T47D (cell line): ENCODE measurements around the gene FAM83G.
"Not testable (repeated sequence)": the region's sequence is repeated elsewhere in the genome, so short reads cannot be mapped to it uniquely, and the experiment has no call there.

Experiments
- DNase-seq, 2 experiments: peaks; one replicate each; pipeline versions ENCODE4 v3.0.0 to v3.0.0-alpha.2; 2011 to 2012; ENCODE audit warnings: low read depth in 1 of 2, low spot score in 1 of 2
- JUND ChIP-seq: IDR thresholded peaks from 2 replicates; pipeline ENCODE4 v1.6.1; 2012; ENCODE audit warnings: low read depth
- in situ Hi-C: cut with HindIII; loops from 2 replicates; pipeline ENCODE4 v1.10.0; 2016; ENCODE audit warnings: low sequenced_read_pairs, low pct_unique_long_range_greater_than_20kb

FAM83G gene

DNA sequence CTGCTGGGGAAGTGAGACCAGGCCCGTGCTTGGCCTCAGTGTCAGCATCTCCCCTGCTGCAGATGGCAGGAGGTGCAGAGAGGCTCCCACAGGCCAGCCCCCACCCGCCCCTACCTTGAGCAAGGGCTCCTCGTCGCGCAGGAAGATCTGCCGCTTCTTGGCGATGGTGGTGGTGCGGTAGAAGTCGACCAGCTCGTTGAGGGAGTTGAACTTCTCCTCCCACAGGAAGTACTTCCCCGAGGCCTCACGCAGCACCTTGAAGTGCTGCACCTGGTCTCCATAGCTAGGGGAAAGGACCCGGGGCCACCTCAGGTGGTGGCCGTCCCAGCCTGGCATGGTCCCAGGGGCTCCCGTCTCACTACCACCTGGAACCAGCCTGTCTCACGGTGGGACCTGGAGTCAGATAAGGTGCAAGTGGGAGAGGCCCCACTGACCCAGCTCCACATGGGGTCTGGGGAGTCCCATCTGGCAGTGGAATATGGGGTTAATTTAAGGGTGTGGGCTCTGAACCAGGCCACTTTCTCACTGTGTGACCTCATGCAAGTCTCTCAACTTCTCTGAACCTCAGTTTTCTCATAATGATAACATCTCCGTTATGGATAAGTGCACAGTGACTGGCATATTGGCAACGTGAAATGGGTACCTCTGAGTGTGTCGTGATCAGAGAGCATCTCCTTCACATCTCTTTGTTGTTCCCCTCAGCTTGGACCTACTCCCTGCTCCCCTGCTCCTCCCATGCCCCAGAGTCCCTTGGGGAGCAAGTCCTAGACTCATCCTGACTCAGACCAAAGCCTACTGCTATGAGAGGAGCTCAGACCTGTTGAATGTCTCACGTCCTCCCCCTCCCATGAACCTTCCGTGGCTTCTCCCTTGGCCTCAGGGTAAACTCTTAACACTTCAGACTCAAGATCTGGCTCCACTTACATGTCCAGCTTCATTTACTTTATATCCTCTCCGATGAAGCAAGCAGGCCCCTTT, 19.8 kb upstream of the FAM83G start:
- in situ Hi-C loops: no loop called here
- peak in 1 of 2 experiments; percentile 16 for DNase-seq
- no peak for TF ChIP-seq JUND

DNA sequence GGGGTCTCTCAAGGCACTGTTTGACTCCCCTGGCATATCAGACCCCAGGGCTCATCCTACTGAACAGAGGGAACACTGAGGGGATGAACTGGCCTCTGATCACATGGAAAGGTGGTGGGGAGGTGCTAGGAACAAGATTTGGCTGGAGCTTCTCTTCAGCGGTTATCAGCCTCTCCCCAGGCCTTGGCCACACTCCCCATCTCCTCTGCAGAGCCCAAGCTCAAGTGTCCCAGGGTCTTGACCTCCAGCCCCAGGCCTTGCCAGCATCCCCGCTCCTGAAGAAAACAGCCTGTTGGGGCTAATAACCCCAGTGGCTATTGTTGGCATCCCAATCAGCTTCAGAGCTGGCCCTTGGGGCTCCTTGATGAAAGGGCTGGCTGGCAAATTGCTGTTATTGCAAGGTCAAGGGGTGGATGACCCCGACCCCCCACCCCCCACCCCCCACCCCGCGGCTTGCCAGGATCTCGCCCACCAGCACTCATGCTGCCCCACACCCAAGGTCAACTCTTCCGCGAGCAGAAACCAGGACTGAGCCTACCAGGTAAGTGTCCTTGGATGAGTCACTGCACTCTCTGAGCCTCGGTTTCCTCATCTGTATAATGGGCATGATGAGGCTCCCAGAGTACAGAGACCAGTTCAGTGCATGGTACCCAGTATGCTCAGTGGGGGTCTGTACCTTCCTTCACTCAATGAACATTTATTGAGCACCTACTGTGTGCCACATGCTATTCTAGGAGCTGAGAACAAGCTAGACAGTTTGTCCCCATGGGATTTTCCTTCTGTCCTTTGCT, 18.8 kb upstream of the FAM83G start:
- in situ Hi-C loops: no loop called here
- TF ChIP-seq JUND: no peak
- DNase-seq: no peak

DNA sequence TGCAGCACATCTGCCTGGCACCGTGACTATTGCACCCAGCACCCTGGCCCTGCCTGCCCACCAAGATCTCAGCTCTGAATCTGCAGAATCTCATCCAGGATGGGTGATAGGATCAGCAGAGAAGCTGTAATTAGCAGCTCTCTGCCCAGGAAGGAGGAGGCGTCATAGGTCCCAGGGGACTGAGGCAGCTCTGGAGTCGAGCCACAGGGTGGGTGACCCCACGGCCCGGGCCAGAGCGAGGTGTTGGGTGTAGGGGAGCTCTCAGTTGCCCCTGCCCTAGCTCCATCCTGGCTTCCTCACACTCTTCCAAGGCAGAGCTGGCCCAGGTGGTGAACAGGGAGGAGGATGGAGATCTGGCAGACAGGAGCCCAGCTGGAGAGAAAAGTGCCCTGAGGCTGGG, 18.2 kb upstream of the FAM83G start:
- TF ChIP-seq JUND: no peak
- in situ Hi-C loops: no loop called here
- DNase-seq: no peak

DNA sequence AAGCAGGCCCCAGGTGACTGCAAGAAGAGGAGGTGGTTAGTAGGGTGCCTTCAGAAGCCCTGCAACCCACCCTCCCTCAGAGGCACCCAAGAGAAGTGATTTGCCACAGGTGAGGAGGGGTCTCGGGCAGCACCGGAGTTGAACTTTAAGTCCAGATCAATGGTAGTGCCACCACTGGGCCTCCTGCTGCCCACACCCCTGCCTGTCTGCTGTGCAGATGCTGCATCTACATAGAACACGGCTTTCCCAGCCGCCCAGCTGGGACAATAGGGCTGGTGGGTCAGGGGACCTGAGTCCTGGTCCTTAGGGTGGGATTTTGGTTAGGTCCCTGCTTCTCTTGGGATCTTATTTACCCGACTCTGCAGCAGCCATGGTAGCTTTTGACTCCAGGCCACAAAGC, 17.6 kb upstream of the FAM83G start:
- in situ Hi-C loops: no loop called here
- TF ChIP-seq JUND: no peak
- no peak for DNase-seq

DNA sequence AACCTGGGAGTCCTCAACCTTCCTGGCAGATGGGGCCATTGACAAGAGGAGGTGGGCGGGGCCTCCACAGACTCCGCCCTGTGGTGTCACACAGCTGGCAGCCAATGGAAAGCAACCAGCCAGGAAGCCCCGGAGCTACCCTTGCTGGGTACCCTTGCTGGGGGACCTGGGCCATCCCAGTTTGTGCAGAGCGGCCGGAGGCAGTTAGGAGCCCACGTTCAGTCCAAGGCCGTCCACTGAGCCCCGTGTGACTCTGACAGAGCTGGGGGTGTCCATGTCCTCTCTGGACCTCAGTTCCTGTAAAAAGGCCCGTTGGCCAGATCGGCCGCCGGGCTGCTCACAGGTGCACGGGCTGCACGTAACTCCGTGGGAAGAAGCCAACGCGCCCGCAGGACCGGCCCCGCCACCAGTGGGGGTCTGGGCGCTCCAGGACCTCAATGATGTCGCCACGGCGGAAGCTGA, 17.1 kb upstream of the FAM83G start:
- TF ChIP-seq JUND: no peak
- in situ Hi-C loops: no loop called here
- DNase-seq: peak in 1 of 2 experiments; percentile 57

DNA sequence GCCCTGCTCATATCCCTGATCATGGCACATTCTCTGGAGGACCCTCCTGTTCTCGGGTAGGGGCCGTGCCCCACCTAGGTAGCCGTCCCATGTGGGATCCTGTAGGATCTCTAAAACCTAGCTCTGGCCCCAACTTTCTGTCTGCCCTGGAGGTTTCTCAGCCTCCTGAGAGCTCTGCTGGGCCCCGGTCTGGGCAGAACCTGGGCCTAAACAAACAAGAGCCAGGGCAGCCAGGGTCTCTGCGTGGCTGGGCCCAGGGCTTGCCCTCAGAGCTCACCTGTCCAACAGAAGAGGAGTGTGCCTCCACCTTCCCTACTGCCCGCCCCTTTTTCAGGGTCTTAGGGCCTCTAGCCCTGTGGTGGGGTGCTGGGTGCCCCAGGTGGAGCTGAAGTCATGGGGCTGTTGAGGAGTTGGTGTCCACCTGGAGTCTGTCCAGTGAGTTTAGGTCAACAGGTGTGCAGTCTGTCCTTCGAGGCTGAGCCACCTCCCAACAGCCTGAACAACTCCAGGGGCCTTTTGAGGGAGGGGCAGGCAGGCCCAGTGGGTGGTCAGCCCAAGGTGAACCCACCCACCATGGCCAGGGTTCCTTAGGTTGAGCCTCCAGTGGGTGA, 16.6 kb upstream of the FAM83G start:
- DNase-seq, in situ Hi-C loops: not testable (repeated sequence)

DNA sequence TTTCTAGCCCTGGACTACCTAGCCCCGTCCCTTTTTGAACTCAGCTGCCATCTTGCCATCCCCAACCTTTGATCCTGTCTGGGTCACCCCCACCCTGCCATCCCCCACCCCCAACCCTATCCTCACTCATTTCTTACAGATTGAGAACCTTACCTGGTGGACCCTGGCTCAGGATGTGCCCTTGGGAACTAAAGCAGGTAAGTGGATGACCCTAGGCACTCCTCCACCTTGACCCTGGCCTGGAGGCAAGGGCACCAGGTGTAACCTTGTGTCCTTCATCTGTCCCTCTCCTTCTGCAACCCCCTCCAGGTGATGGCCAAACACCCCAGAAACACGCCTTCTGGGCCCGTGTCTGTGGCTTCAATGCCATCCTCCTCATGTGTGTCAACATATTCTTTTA, 15.5 kb upstream of the FAM83G start:
- in situ Hi-C loops: no loop called here
- DNase-seq: no peak
- TF ChIP-seq JUND: no peak

DNA sequence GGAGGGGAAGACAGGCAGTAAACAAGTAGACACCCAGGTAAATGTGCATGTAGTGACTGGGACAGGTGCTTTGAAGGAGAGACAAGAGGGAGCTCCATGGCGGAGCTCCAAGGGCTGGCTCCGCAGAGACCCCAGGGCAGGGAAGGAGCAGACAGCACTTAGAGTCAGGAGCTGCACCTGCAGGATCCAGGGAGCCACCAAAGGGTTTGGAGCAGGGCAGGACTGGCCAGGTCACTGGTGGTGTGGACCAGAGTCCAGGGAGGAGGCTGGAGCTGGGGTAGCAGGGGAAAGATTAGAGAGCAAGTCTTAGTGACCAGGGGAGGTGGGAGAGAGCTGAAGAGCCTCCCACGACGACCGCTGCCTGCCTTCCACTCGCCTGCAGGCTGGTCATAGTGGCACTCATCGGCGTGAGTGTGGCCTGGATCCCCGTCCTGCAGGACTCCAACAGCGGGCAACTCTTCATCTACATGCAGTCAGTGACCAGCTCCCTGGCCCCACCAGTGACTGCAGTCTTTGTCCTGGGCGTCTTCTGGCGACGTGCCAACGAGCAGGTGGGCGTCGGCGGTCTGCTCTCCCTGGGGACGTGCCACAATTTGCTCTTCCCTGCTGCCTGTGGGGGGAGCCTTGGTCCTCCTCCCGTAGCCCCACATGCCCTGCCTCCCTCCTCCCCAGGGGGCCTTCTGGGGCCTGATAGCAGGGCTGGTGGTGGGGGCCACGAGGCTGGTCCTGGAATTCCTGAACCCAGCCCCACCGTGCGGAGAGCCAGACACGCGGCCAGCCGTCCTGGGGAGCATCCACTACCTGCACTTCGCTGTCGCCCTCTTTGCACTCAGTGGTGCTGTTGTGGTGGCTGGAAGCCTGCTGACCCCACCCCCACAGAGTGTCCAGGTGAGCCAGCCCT, 14.7 kb upstream of the FAM83G start:
- DNase-seq: no peak
- in situ Hi-C loops: no loop called here
- no peak for TF ChIP-seq JUND

DNA sequence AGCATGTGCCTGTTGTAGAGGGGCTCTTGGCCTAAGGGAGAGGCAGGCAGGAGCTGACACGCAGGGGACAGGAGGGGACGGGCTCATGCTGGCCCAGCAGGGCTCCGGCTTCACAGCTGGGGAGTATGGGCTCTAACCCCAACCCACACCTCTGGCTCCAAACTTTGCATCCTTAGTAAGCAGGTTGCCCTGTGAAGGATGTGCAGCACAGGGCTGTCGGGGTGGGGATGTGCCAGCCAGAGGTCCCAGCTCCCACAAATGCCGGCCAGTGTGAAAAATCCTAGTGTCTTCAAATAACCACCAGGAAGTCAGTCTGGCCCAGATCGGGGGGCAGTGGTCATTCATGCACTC, 14.0 kb upstream of the FAM83G start:
- in situ Hi-C loops: no loop called here
- DNase-seq: no peak
- TF ChIP-seq JUND: no peak

DNA sequence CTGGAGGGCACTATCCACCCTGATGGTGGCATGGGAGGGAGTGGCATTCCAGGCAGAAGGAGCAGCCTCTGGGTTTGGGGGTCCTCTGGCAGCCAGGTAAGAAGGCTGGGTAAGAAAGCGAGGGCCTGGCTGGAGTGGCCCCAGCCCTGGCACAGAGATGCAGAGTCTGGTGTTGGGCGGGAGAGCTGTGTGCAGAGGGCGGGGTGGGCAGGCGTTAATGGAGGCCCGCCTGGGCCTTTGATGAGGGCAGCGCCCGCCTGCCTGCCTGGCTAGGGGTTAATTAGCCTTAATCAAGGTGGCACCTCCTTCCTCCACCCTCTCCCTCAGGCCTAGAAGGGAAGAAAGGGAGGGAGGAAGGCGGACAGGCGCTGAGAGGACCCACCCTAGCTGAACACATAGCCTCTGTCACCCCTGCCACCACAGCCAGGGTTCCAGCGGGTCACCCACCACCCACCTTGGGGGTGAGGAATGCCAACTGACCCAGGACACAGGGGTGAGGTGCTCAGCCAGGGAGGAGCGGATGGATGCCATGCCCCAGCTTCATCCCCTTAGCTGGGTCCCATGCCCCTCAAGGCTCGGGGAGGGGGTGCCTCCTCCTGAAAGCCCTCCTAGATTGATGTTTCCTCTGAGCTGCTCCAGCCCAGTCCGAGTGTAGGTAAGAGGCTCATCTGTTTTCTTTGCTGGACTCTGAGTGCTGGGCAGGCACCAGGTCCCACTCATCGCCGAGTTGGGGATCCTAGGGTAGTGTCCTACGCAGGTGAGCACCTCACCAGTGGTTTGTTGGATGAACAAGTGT, 13.4 kb upstream of the FAM83G start:
- no peak for TF ChIP-seq JUND
- in situ Hi-C loops: no loop called here
- no peak for DNase-seq

DNA sequence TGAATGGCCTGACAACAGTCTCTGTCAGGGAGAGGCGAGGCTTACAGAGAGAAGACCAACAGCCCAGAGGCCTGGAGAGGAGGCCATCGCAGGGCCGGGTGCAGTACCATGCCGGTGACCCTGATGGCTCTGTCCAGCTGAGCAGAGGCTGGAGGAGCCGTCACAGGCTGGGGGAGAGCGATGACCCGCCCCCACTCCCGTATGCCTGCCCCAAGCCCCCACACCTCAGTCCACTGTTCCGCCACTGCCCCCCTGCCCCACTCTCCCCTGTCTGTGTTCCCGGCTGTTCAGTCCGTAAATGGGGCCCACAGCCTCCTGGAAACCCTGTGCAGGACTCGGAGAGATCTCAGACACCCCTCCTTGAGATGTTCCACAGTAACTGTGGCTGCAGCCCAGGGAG, 12.8 kb upstream of the FAM83G start:
- no peak for TF ChIP-seq JUND
- no peak for DNase-seq
- in situ Hi-C loops: no loop called here
